ENCODE results near the gene G3BP1. TPM values are rescaled to one million over a fixed set of nuclear protein-coding genes. Genes with fewer than 3 reads are reported as not detected.

G3BP1 gene
- total and polyA plus RNA-seq, 4 donors = 26.9 to 144 (median 62.7) TPM

- DNase-seq (ENCODE audit: low spot score) = no peak
- Histone ChIP-seq H3K27me3 (ENCODE audit: control insufficient read depth in 4 of 4, insufficient read depth in 4 of 4, low read length in 3 of 4) (no peaks in the 10 kb centered on the region), H3K36me3 (ENCODE audit: control insufficient read depth in 4 of 4, insufficient read depth in 3 of 4, low read depth in 1 of 4, low read length in 3 of 4) (peaks cover 0 to 8% (median 3%) of the 10 kb centered on the region in 4 donors), H3K9me3 (ENCODE audit: control insufficient read depth in 4 of 4, low read length in 3 of 4) (no peaks in the 10 kb centered on the region), H3K9ac (ENCODE audit: low read depth in 1 of 2, low read length in 2 of 2) (no peak overlapping the region), H3K4me1 (ENCODE audit: control insufficient read depth in 4 of 4, insufficient read depth in 4 of 4, low read length in 3 of 4) (peaks cover 1 to 25% (median 15%) of the 10 kb centered on the region in 4 donors), H3K4me3 (ENCODE audit: low read depth in 1 of 3, low read length in 3 of 3) (no peak overlapping the region), H3K27ac (ENCODE audit: low read depth in 1 of 2, low read length in 2 of 2) (no peak overlapping the region)
- TF ChIP-seq CTCF (IDR thresholded peaks at IDR 0.05; ENCODE audit: low read depth, low read length, missing input control) (no peak), RAD21 (IDR thresholded peaks at IDR 0.05) (no peak), REST (IDR thresholded peaks at IDR 0.05) (no peak), ATF3 (IDR thresholded peaks at IDR 0.05) (no peak), JUND (IDR thresholded peaks at IDR 0.05) (no peak)
- WGBS = 66% methylated on average over 4 of the region's 4 CpGs
Observed at GRCh38 chr5:151750121-151750520, 21.6 kb upstream of the G3BP1 start.

GRCh38 chr5:151751091-151751490 lies 20.7 kb upstream of the G3BP1 start:
- Histone ChIP-seq H3K36me3 (ENCODE audit: control insufficient read depth in 4 of 4, insufficient read depth in 3 of 4, low read depth in 1 of 4, low read length in 3 of 4) (peaks cover 0 to 7% (median 3%) of the 10 kb centered on the region in 4 donors), H3K27me3 (ENCODE audit: control insufficient read depth in 4 of 4, insufficient read depth in 4 of 4, low read length in 3 of 4) (no peaks in the 10 kb centered on the region), H3K9me3 (ENCODE audit: control insufficient read depth in 4 of 4, low read length in 3 of 4) (no peaks in the 10 kb centered on the region), H3K9ac (ENCODE audit: low read depth in 1 of 2, low read length in 2 of 2) (no peak overlapping the region), H3K4me3 (ENCODE audit: low read depth in 1 of 3, low read length in 3 of 3) (no peak overlapping the region), H3K27ac (ENCODE audit: low read depth in 1 of 2, low read length in 2 of 2) (no peak overlapping the region), H3K4me1 (ENCODE audit: control insufficient read depth in 4 of 4, insufficient read depth in 4 of 4, low read length in 3 of 4) (peaks cover 0 to 25% (median 14%) of the 10 kb centered on the region in 4 donors)
- WGBS = 90% methylated on average over 4 of the region's 4 CpGs
- TF ChIP-seq GABPA (IDR thresholded peaks at IDR 0.05 in 1 of 2, conservative IDR thresholded peaks at IDR 0.05 in 1 of 2) = no peak
- no peak for TF ChIP-seq EGR1 (IDR thresholded peaks at IDR 0.05; ENCODE audit: low read depth in 2 of 2)
- TF ChIP-seq YY1 (IDR thresholded peaks at IDR 0.05) = no peak
- TF ChIP-seq FOXA2 (IDR thresholded peaks at IDR 0.05) = no peak
- no peak for TF ChIP-seq TAF1 (conservative IDR thresholded peaks at IDR 0.05)
- no peak for TF ChIP-seq FOXA1 (IDR thresholded peaks at IDR 0.05)
- TF ChIP-seq MAX (IDR thresholded peaks at IDR 0.05) = no peak
- TF ChIP-seq CTCF (IDR thresholded peaks at IDR 0.05; ENCODE audit: low read depth, low read length, missing input control) = no peak
- TF ChIP-seq JUND (IDR thresholded peaks at IDR 0.05) = no peak
- no peak for TF ChIP-seq RXRA (IDR thresholded peaks at IDR 0.05)
- TF ChIP-seq ZBTB33 (IDR thresholded peaks at IDR 0.05) = no peak
- TF ChIP-seq SP1 (IDR thresholded peaks at IDR 0.05) = no peak
- TF ChIP-seq NR2F2 (IDR thresholded peaks at IDR 0.05) = no peak
- no peak for DNase-seq (ENCODE audit: low spot score)
